Tibial artery (tissue), 4 donors: Measurements from ENCODE around the gene TBX4.
"Not testable (repeated sequence)": the region's sequence is repeated elsewhere in the genome, so short reads cannot be mapped to it uniquely, and the experiment has no call there.

Experiments used
- DNase-seq, 2 donors: peaks; one replicate each; pipeline ENCODE4 v3.0.0-alpha.2; 2019
- H3K27ac ChIP-seq, 2 donors: fragments of 200-600 bp; sonication (generic) in 1 of 2; 1 replicate in 1 of 2; 2 replicates in 1 of 2; pipeline ENCODE4 v1.5.1; 2018 to 2019; ENCODE audit warnings: mild to moderate bottlenecking in 1 of 2
- H3K27me3 ChIP-seq, 2 donors: fragments of 200-600 bp; sonication (generic) in 1 of 2; one replicate each; pipeline versions ENCODE4 v1.5.1 to v1.6.0; 2016 to 2019
- H3K36me3 ChIP-seq, 3 donors: fragments of 200-600 bp; sonication (generic) in 2 of 3; one replicate each; pipeline ENCODE4 v1.5.1; 2016 to 2019; ENCODE audit warnings: mild to moderate bottlenecking in 2 of 3
- H3K4me1 ChIP-seq, 4 donors: fragments of 200-600 bp; sonication (generic) in 2 of 4; 1 replicate in 3 of 4; 2 replicates in 1 of 4; pipeline ENCODE4 v1.5.1; 2016 to 2019
- H3K4me3 ChIP-seq, 2 donors: fragments of 200-600 bp; sonication (generic) in 1 of 2; 1 replicate in 1 of 2; 2 replicates in 1 of 2; pipeline ENCODE4 v1.5.1; 2018 to 2019; ENCODE audit warnings: mild to moderate bottlenecking in 2 of 2
- H3K9me3 ChIP-seq, 3 donors: fragments of 200-600 bp; sonication (generic) in 1 of 3; one replicate each; pipeline ENCODE4 v1.5.1; 2016 to 2019
- CTCF ChIP-seq, 2 experiments: fragments of 200-600 bp in 1 of 2; fragments of 450-650 bp in 1 of 2; IDR thresholded peaks; one replicate each; pipeline ENCODE4 v1.5.1; 2017 to 2019; ENCODE audit warnings: antibody characterized with exemption in 2 of 2, mild to moderate bottlenecking in 1 of 2, moderate library complexity in 1 of 2
- intact Hi-C: fragments of 100-400 bp; cut with DNase I; formaldehyde crosslinking; loops from one replicate; pipeline ENCODE4 v1.15.0; 2023; ENCODE audit warnings: low total_unique reads

TBX4 gene

GRCh38 chr17:61488878-61489718, 36.9 kb downstream of the TBX4 start:
- no peak for TF ChIP-seq CTCF (IDR thresholded peaks at IDR 0.05)
- intact Hi-C loops = no loop called here
- no peaks in the 10 kb centered on the region for H3K36me3 ChIP-seq
- peak overlapping the region in 1 of 2 donors; percentile 42 for H3K27ac ChIP-seq
- peaks cover 0 to 43% (median 11%) of the 10 kb centered on the region in 4 donors for H3K4me1 ChIP-seq
- H3K9me3 ChIP-seq = no peaks in the 10 kb centered on the region
- H3K4me3 ChIP-seq = no peak overlapping the region
- no peak for DNase-seq
- no peaks in the 10 kb centered on the region for H3K27me3 ChIP-seq

GRCh38 chr17:61489719-61490490, 37.7 kb downstream of the TBX4 start:
- no peaks in the 10 kb centered on the region for H3K9me3 ChIP-seq
- H3K27ac ChIP-seq = peak overlapping the region; percentile 10 to 42

GRCh38 chr17:61490540-61490975, 38.3 kb downstream of the TBX4 start:
- intact Hi-C loops = no loop called here
- Histone ChIP-seq H3K4me3 (no peak overlapping the region), H3K27ac (peak overlapping the region; percentile 10 to 42), H3K36me3 (no peaks in the 10 kb centered on the region), H3K27me3 (no peaks in the 10 kb centered on the region), H3K9me3 (no peaks in the 10 kb centered on the region), H3K4me1 (peaks cover 0 to 43% (median 11%) of the 10 kb centered on the region in 4 donors)
- no peak for DNase-seq
- no peak for TF ChIP-seq CTCF (IDR thresholded peaks at IDR 0.05)

More at GRCh38 chr17:61489719-61490490, 37.7 kb downstream of the TBX4 start:
- H3K4me1 ChIP-seq = peaks cover 0 to 43% (median 11%) of the 10 kb centered on the region in 4 donors
- intact Hi-C loops = no loop called here
- no peak for TF ChIP-seq CTCF (IDR thresholded peaks at IDR 0.05)
- no peak for DNase-seq
- H3K4me3 ChIP-seq = no peak overlapping the region
- no peaks in the 10 kb centered on the region for H3K36me3 ChIP-seq
- no peaks in the 10 kb centered on the region for H3K27me3 ChIP-seq

- TF ChIP-seq CTCF (IDR thresholded peaks at IDR 0.05) = no peak
- Histone ChIP-seq H3K4me3 (no peak overlapping the region), H3K36me3 (no peaks in the 10 kb centered on the region), H3K27ac (peak overlapping the region in 1 of 2 donors; percentile 79), H3K9me3 (no peaks in the 10 kb centered on the region), H3K27me3 (no peaks in the 10 kb centered on the region), H3K4me1 (peaks cover 0 to 36% (median 11%) of the 10 kb centered on the region in 4 donors)
- intact Hi-C loops = no loop called here
- no peak for DNase-seq
These were observed 39.8 kb downstream of the TBX4 start for GRCh38 chr17:61491981-61492380.

GRCh38 chr17:61492759-61493526, 40.7 kb downstream of the TBX4 start:
- peak overlapping the region; percentile 65 to 79 for H3K27ac ChIP-seq
- DNase-seq = no peak

GRCh38 chr17:61493830-61494324, 41.7 kb downstream of the TBX4 start:
- H3K4me3 ChIP-seq, intact Hi-C loops: not testable (repeated sequence)
- H3K4me1 ChIP-seq = peaks cover 0 to 36% (median 11%) of the 10 kb centered on the region in 4 donors

More at GRCh38 chr17:61492759-61493526, 40.7 kb downstream of the TBX4 start:
- Histone ChIP-seq H3K27me3 (no peaks in the 10 kb centered on the region), H3K36me3 (no peaks in the 10 kb centered on the region), H3K4me3 (no peak overlapping the region), H3K4me1 (peaks cover 0 to 36% (median 11%) of the 10 kb centered on the region in 4 donors), H3K9me3 (no peaks in the 10 kb centered on the region)
- intact Hi-C loops = no loop called here
- TF ChIP-seq CTCF (IDR thresholded peaks at IDR 0.05) = no peak

More at GRCh38 chr17:61493830-61494324, 41.7 kb downstream of the TBX4 start:
- not testable (repeated sequence) for H3K9me3 ChIP-seq, H3K27me3 ChIP-seq, DNase-seq, H3K36me3 ChIP-seq
- H3K27ac ChIP-seq = peak overlapping the region in 1 of 2 donors; percentile 79
